ENCODE results near the gene CCDC116.

DNA sequence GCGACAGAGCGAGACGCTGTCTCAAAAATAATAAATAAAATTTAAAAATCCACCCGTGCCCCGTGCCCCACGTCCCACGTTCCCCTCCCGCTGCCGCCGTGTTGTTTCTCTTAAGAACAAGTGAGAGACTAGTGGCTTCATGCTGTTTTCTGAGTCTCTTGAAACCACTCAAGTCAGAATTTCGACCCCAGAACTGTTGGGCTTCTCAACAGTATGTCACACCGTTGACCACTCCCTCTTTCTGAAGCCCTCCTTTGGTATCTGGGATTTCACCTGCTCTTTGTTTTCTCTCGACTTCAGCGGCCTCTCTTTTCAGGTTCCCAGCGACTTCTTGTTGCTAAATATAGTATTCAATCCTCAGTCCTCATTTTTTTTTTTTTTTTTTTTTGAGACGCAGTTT, 34.2 kb downstream of the CCDC116 start:
- TF ChIP-seq, protein P1, sequence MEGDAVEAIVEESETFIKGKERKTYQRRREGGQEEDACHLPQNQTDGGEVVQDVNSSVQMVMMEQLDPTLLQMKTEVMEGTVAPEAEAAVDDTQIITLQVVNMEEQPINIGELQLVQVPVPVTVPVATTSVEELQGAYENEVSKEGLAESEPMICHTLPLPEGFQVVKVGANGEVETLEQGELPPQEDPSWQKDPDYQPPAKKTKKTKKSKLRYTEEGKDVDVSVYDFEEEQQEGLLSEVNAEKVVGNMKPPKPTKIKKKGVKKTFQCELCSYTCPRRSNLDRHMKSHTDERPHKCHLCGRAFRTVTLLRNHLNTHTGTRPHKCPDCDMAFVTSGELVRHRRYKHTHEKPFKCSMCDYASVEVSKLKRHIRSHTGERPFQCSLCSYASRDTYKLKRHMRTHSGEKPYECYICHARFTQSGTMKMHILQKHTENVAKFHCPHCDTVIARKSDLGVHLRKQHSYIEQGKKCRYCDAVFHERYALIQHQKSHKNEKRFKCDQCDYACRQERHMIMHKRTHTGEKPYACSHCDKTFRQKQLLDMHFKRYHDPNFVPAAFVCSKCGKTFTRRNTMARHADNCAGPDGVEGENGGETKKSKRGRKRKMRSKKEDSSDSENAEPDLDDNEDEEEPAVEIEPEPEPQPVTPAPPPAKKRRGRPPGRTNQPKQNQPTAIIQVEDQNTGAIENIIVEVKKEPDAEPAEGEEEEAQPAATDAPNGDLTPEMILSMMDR (IDR thresholded peaks at IDR 0.05), result no peak
- TF ChIP-seq POLR2AphosphoS5 (IDR thresholded peaks at IDR 0.05; ENCODE audit: insufficient read depth in 1 of 2, low read depth in 1 of 2), result no peak
- TF ChIP-seq POLR2A (IDR thresholded peaks at IDR 0.05), result no peak

All from vagina (tissue), 2 donors.